ENCODE data around the gene PHF21B.

GRCh38 chr22:44848791-44849420 lies 160.9 kb downstream of the PHF21B start:
- TF ChIP-seq GATA2 (IDR thresholded peaks at IDR 0.05; ENCODE audit: low read depth, low read length) (no peak), GATA3 (IDR thresholded peaks at IDR 0.05; ENCODE audit: low read depth, low read length) (no peak)

Measured in SH-SY5Y (cell line).